Measurements from ENCODE around the gene AQP5. TPM values are rescaled to one million over a fixed set of nuclear protein-coding genes. Genes with fewer than 3 reads are reported as not detected.
"Not testable (repeated sequence)": the region's sequence is repeated elsewhere in the genome, so short reads cannot be mapped to it uniquely, and the experiment has no call there.

The AQP5 gene
- total and polyA plus RNA-seq, 3 experiments from 2014 or later = not detected

DNA sequence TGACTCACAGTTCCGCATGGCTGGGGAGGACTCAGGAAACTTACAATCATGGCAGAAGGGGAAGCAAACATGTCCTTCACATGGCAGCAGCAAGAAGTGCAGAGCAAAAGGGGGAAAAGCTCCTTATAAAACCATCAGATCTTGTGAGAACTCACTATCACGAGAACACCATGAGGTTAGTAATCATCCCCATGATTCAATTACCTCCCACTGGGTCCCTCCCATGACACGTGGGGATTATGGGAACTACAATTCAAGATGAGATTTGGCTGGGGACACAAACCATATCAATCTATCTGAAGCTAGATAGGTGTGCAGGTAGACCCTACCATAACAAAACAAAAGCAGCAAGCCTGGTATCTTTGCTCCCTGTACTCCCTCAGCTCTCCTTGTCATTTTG lies 24.8 kb downstream of the AQP5 start:
- H3K27me3 Mint-ChIP-seq; H3K27ac ChIP-seq (ENCODE audit: low read depth, low read length); H3K4me3 ChIP-seq (ENCODE audit: low read length); H3K9me3 ChIP-seq (ENCODE audit: low read length); H3K36me3 ChIP-seq (ENCODE audit: insufficient read depth, low read length); DNase-seq; H3K4me1 Mint-ChIP-seq; H3K27me3 ChIP-seq (ENCODE audit: insufficient read depth, low read length, poor library complexity, severe bottlenecking); H3K4me1 ChIP-seq (ENCODE audit: insufficient read depth, low read length); H3K9me3 Mint-ChIP-seq; POLR2A ChIA-PET: not testable (repeated sequence)
- peak overlapping the region in 1 of 8 donors; percentile 21 for H3K27ac Mint-ChIP-seq
- CTCF ChIA-PET = interaction anchor here (1.5 to 9.0 kb wide), 3 partner anchors 20 to 53 kb away, joined by 3 to 62 read pairs (median 4); no protein-coding TSS in a partner anchor
- peaks cover 0 to 21% (median 16%) of the 10 kb centered on the region in 3 donors for H3K36me3 Mint-ChIP-seq
- H3K4me3 Mint-ChIP-seq = peak overlapping the region in 1 of 7 donors; percentile 15

DNA sequence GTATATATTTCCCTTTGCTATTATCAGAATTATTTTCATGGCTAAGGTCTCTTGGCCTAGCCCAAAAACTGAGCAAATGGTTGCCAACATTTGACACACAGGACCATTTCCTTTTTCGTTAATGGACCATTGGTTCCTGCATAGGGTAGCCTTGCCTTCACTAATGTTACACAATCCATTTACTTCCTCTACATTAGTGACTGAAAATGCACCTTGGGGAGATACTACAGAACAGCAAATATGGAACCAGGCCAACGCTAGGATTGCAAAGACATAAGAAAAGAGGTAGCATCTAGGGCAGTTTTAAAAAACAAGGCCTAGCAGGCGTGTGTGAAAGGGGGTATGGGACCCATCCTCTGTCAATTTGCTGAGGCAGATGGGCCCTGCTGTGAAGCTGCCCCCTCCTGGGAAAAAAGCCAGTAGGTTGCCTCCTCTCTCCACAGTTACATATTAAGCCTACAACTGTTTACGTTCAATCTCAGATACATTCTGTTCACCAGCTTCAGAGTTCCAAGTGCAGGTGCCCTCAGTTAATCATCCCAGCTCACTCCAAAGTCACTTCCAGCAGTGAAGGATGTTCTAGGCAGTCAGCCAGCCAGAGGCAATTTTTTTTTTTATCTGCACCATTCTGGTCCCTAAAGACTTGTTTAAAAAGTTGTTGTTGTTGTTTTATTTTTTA lies 26.1 kb downstream of the AQP5 start:
- H3K9me3 Mint-ChIP-seq = no peaks in the 10 kb centered on the region
- no peaks in the 10 kb centered on the region for H3K27me3 Mint-ChIP-seq
- no peak overlapping the region for H3K27ac ChIP-seq (ENCODE audit: low read depth, low read length)
- H3K27ac Mint-ChIP-seq = no peak overlapping the region
- DNase-seq = no peak
- H3K4me1 Mint-ChIP-seq = no peaks in the 10 kb centered on the region
- H3K36me3 Mint-ChIP-seq = peaks cover under 1 to 33% (median 21%) of the 10 kb centered on the region in 3 donors
- peaks cover 11% of the 10 kb centered on the region for H3K36me3 ChIP-seq (ENCODE audit: insufficient read depth, low read length)
- no peaks in the 10 kb centered on the region for H3K27me3 ChIP-seq (ENCODE audit: insufficient read depth, low read length, poor library complexity, severe bottlenecking)
- no peak overlapping the region for H3K4me3 Mint-ChIP-seq
- ChIA-PET POLR2A (no interaction called here), CTCF (no interaction called here)
- no peak overlapping the region for H3K4me3 ChIP-seq (ENCODE audit: low read length)
- H3K9me3 ChIP-seq (ENCODE audit: low read length) = no peaks in the 10 kb centered on the region
- no peaks in the 10 kb centered on the region for H3K4me1 ChIP-seq (ENCODE audit: insufficient read depth, low read length)

DNA sequence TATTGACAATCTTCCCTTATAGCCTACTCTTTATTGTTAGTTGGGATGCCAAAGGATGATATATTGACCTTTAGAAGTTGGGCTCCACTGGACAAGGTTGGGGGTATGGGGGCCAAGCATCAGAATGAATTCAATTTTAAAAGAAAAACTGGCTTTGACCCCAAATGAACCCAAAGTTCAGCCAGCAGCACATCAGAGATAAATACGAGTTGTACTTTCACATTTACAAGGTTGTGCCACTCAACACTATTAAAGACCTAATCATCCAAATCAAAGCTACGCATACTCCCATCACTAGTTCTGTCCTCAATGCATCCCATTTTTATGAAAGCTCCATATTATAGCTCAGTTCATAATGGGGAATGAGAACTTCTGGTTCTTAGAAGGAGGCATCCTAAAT lies 27.7 kb downstream of the AQP5 start:
- H3K36me3 ChIP-seq (ENCODE audit: insufficient read depth, low read length) = peaks cover 11% of the 10 kb centered on the region
- H3K9me3 ChIP-seq (ENCODE audit: low read length); H3K27me3 ChIP-seq (ENCODE audit: insufficient read depth, low read length, poor library complexity, severe bottlenecking); H3K4me1 Mint-ChIP-seq; H3K9me3 Mint-ChIP-seq; H3K4me1 ChIP-seq (ENCODE audit: insufficient read depth, low read length); H3K27ac ChIP-seq (ENCODE audit: low read depth, low read length); H3K4me3 ChIP-seq (ENCODE audit: low read length); POLR2A ChIA-PET; H3K27me3 Mint-ChIP-seq; DNase-seq; H3K4me3 Mint-ChIP-seq: not testable (repeated sequence)
- H3K36me3 Mint-ChIP-seq = peaks cover 10 to 43% (median 28%) of the 10 kb centered on the region in 3 donors
- CTCF ChIA-PET = interaction anchor here (1.5 to 1.8 kb wide), 2 partner anchors 22 to 67 kb away, joined by 4 to 5 read pairs; no protein-coding TSS in a partner anchor
- H3K27ac Mint-ChIP-seq = peak overlapping the region in 1 of 8 donors; percentile 38

DNA sequence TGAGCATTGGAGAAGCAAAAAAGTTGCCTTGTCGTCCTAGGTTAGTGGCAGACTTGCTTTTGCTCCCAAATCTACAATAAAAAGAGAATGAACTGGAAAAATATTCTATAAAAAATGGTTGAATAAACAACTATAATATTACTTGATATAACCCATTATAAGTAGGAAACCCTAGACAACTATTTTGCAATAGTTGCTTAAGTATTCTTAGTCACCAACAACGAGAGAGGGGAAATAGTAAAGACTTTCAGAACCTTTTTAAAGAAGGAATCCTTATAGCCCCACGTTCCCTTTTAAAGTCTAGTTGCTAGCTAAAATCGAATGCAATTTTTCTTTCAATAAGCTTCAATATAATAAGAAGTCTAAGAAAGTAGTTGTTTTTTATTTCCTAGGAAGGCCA lies 28.6 kb downstream of the AQP5 start:
- ChIA-PET CTCF (no interaction called here), POLR2A (no interaction called here)
- H3K4me1 ChIP-seq (ENCODE audit: insufficient read depth, low read length) = no peaks in the 10 kb centered on the region
- H3K27me3 Mint-ChIP-seq = no peaks in the 10 kb centered on the region
- H3K36me3 ChIP-seq (ENCODE audit: insufficient read depth, low read length) = peaks cover 11% of the 10 kb centered on the region
- no peak overlapping the region for H3K27ac ChIP-seq (ENCODE audit: low read depth, low read length)
- no peak overlapping the region for H3K4me3 Mint-ChIP-seq
- H3K27me3 ChIP-seq (ENCODE audit: insufficient read depth, low read length, poor library complexity, severe bottlenecking) = no peaks in the 10 kb centered on the region
- H3K9me3 Mint-ChIP-seq = no peaks in the 10 kb centered on the region
- no peak overlapping the region for H3K4me3 ChIP-seq (ENCODE audit: low read length)
- no peaks in the 10 kb centered on the region for H3K4me1 Mint-ChIP-seq
- peaks cover 10 to 49% (median 33%) of the 10 kb centered on the region in 3 donors for H3K36me3 Mint-ChIP-seq
- no peaks in the 10 kb centered on the region for H3K9me3 ChIP-seq (ENCODE audit: low read length)
- H3K27ac Mint-ChIP-seq = no peak overlapping the region
- DNase-seq = no peak

DNA sequence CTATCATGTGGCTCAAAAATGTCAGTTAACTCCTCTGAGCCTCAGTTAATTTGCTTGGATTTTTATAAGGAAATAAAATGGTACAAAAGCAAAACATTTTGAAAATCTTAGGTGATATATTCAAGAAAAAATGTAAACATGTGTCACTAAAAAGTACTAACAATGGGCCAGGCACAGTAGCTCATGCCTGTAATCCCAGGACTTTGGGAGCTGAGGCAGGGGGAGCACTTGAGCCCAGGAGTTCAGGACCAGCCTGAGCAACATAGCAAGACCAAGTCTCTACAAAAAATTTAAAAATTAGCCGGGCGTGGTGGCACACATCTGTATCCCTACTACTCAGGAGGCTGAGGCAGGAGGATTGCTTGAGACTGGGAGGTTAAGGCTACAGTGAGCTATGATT lies 36.8 kb downstream of the AQP5 start:
- Mint-ChIP-seq H3K4me3 (no peak overlapping the region), H3K9me3 (no peaks in the 10 kb centered on the region), H3K27ac (peak overlapping the region in 1 of 8 donors; percentile 66), H3K36me3 (peaks cover 10 to 60% (median 19%) of the 10 kb centered on the region in 3 donors), H3K4me1 (no peaks in the 10 kb centered on the region), H3K27me3 (no peaks in the 10 kb centered on the region)
- no peak overlapping the region for H3K4me3 ChIP-seq (ENCODE audit: low read length)
- no peak overlapping the region for H3K27ac ChIP-seq (ENCODE audit: low read depth, low read length)
- H3K9me3 ChIP-seq (ENCODE audit: low read length) = no peaks in the 10 kb centered on the region
- H3K4me1 ChIP-seq (ENCODE audit: insufficient read depth, low read length) = no peaks in the 10 kb centered on the region
- POLR2A ChIA-PET = no interaction called here
- no peaks in the 10 kb centered on the region for H3K27me3 ChIP-seq (ENCODE audit: insufficient read depth, low read length, poor library complexity, severe bottlenecking)
- no peak for DNase-seq
- CTCF ChIA-PET = no interaction called here
- H3K36me3 ChIP-seq (ENCODE audit: insufficient read depth, low read length) = peaks cover 7% of the 10 kb centered on the region

DNA sequence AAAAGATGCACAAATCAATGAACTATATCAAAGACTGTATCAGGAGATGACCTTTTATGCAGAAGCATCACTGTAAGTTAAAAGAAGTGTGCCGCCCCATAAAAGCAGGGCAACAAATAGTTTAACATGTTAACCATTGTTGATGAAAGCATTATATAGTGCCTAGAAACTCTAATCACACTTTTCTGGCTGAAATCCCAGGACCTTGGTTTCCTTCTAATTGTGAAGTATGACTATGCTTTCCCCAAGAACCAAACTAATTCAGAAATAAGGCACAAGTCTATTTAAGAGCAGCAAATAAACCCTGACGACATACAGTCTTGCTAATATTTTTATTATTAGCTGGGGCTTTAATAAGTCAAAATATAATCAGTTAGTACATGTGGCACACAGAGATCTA lies 41.9 kb downstream of the AQP5 start:
- Histone ChIP-seq H3K36me3 (ENCODE audit: insufficient read depth, low read length) (peaks cover 7% of the 10 kb centered on the region), H3K4me1 (ENCODE audit: insufficient read depth, low read length) (no peaks in the 10 kb centered on the region), H3K27ac (ENCODE audit: low read depth, low read length) (no peak overlapping the region), H3K27me3 (ENCODE audit: insufficient read depth, low read length, poor library complexity, severe bottlenecking) (no peaks in the 10 kb centered on the region), H3K4me3 (ENCODE audit: low read length) (no peak overlapping the region), H3K9me3 (ENCODE audit: low read length) (no peaks in the 10 kb centered on the region)
- H3K9me3 Mint-ChIP-seq = no peaks in the 10 kb centered on the region
- peaks cover 4 to 5% (median 4%) of the 10 kb centered on the region in 3 donors for H3K4me1 Mint-ChIP-seq
- ChIA-PET CTCF (interaction anchor here (1.2 to 2.0 kb wide), 2 partner anchors 36 to 262 kb away, joined by 3 to 10 read pairs; partner anchors contain the start of gene TMBIM6), POLR2A (no interaction called here)
- peak overlapping the region in 1 of 8 donors; percentile 74 for H3K27ac Mint-ChIP-seq
- no peak overlapping the region for H3K4me3 Mint-ChIP-seq
- H3K36me3 Mint-ChIP-seq = peaks cover 0 to 48% (median 12%) of the 10 kb centered on the region in 3 donors
- no peaks in the 10 kb centered on the region for H3K27me3 Mint-ChIP-seq
- no peak for DNase-seq

DNA sequence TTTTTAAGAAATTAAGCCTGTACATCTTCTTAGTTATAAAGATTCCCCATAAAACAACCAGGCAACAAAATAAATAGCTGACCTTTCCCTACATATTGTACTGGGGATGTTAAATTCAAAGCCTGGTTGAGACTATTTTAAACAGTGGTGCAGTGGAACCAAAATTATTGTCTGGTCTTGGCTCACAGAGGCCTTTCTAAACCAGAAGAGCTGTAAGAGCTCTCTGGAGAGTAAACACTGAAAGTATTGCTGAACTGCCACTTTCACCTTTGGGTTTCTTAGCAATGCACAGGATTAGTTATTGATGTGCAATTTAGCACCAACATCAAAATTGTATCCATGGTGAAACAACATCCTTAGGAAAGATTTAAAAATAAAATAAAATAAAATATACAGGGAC lies 43.0 kb downstream of the AQP5 start:
- Mint-ChIP-seq H3K36me3 (peaks cover 0 to 37% (median 14%) of the 10 kb centered on the region in 3 donors), H3K4me1 (peaks cover 4 to 10% (median 4%) of the 10 kb centered on the region in 3 donors), H3K27ac (no peak overlapping the region), H3K4me3 (no peak overlapping the region), H3K27me3 (no peaks in the 10 kb centered on the region), H3K9me3 (no peaks in the 10 kb centered on the region)
- no peak overlapping the region for H3K4me3 ChIP-seq (ENCODE audit: low read length)
- CTCF ChIA-PET = interaction anchor here (2.0 kb wide), 1 partner anchor 37 kb away, joined by 10 read pairs; no protein-coding TSS in a partner anchor
- H3K4me1 ChIP-seq (ENCODE audit: insufficient read depth, low read length) = no peaks in the 10 kb centered on the region
- no peaks in the 10 kb centered on the region for H3K27me3 ChIP-seq (ENCODE audit: insufficient read depth, low read length, poor library complexity, severe bottlenecking)
- H3K9me3 ChIP-seq (ENCODE audit: low read length) = no peaks in the 10 kb centered on the region
- DNase-seq = no peak
- POLR2A ChIA-PET = interaction anchor here (0.6 kb wide), 1 partner anchor 176 kb away, joined by 4 read pairs; the partner anchor contains the start of gene NCKAP5L
- no peak overlapping the region for H3K27ac ChIP-seq (ENCODE audit: low read depth, low read length)
- no peaks in the 10 kb centered on the region for H3K36me3 ChIP-seq (ENCODE audit: insufficient read depth, low read length)

DNA sequence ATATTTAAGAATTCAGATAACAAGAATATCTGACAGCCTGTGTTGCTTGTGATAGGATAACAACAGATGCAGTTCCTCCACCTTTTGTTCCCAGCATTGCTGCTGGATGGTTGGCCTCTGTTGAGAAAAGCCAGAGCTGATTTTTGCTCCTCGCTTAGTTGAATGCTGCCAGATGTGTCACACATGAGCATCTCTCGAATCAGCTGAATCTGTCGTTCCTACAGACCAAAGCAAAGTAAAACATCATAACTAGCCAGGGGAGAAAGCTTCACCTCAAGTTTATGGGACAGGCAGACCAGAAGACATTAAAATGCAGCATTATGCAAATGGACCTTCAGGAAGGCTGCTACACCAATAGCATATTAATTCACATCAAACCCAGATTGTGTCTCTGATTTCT lies 43.5 kb downstream of the AQP5 start:
- no peaks in the 10 kb centered on the region for H3K9me3 Mint-ChIP-seq
- Histone ChIP-seq H3K9me3 (ENCODE audit: low read length) (no peaks in the 10 kb centered on the region), H3K36me3 (ENCODE audit: insufficient read depth, low read length) (no peaks in the 10 kb centered on the region), H3K4me3 (ENCODE audit: low read length) (no peak overlapping the region), H3K27me3 (ENCODE audit: insufficient read depth, low read length, poor library complexity, severe bottlenecking) (no peaks in the 10 kb centered on the region), H3K4me1 (ENCODE audit: insufficient read depth, low read length) (no peaks in the 10 kb centered on the region), H3K27ac (ENCODE audit: low read depth, low read length) (no peak overlapping the region)
- no peaks in the 10 kb centered on the region for H3K27me3 Mint-ChIP-seq
- H3K36me3 Mint-ChIP-seq = peaks cover 0 to 39% (median 15%) of the 10 kb centered on the region in 3 donors
- no peak overlapping the region for H3K27ac Mint-ChIP-seq
- ChIA-PET CTCF (interaction anchor here (1.5 to 2.4 kb wide), 2 partner anchors 35 to 38 kb away, joined by 4 to 10 read pairs; no protein-coding TSS in a partner anchor), POLR2A (interaction anchor here (0.6 kb wide), 1 partner anchor 177 kb away, joined by 4 read pairs; the partner anchor contains the start of gene NCKAP5L)
- no peak overlapping the region for H3K4me3 Mint-ChIP-seq
- DNase-seq = no peak
- H3K4me1 Mint-ChIP-seq = peaks cover 4 to 12% (median 4%) of the 10 kb centered on the region in 3 donors
